HUES6 (cell line): ENCODE results near the gene ASH1L.
"Not testable (repeated sequence)": the region's sequence is repeated elsewhere in the genome, so short reads cannot be mapped to it uniquely, and the experiment has no call there.

Experiments used
- H3K27ac ChIP-seq: 2 replicates; pipeline ENCODE4 v1.7.0; 2013; ENCODE audit warnings: low read depth, mild to moderate bottlenecking, low read length, inconsistent platforms
- H3K27me3 ChIP-seq: 2 replicates; pipeline ENCODE4 v1.6.1; 2013; ENCODE audit warnings: low read length; ENCODE audit not compliant: control insufficient read depth, insufficient read depth
- H3K36me3 ChIP-seq: 2 replicates; pipeline ENCODE4 v1.6.1; 2013; ENCODE audit warnings: low read length; ENCODE audit not compliant: control insufficient read depth, insufficient read depth
- H3K4me1 ChIP-seq: 2 replicates; pipeline ENCODE4 v1.6.1; 2013; ENCODE audit warnings: low read length; ENCODE audit not compliant: control insufficient read depth, insufficient read depth
- H3K4me3 ChIP-seq: 2 replicates; pipeline ENCODE4 v1.5.1; 2013; ENCODE audit warnings: low read depth, low read length
- H3K9ac ChIP-seq: one replicate; pipeline ENCODE4 v1.6.1; 2013; ENCODE audit warnings: mild to moderate bottlenecking, low read length
- H3K9me3 ChIP-seq: 2 replicates; pipeline ENCODE4 v1.6.1; 2013; ENCODE audit warnings: low read depth, low read length; ENCODE audit not compliant: control insufficient read depth, insufficient read depth

The ASH1L gene

GRCh38 chr1:155514582-155515187 is 47.9 kb downstream of the ASH1L start:
- H3K9me3 ChIP-seq = no peaks in the 10 kb centered on the region
- peaks cover 4% of the 10 kb centered on the region for H3K36me3 ChIP-seq
- no peak overlapping the region for H3K4me3 ChIP-seq
- no peak overlapping the region for H3K27ac ChIP-seq
- H3K9ac ChIP-seq = no peak overlapping the region
- no peaks in the 10 kb centered on the region for H3K4me1 ChIP-seq
- H3K27me3 ChIP-seq = no peaks in the 10 kb centered on the region

- Histone ChIP-seq H3K4me1 (no peaks in the 10 kb centered on the region), H3K36me3 (no peaks in the 10 kb centered on the region; the same call in 1 of the 2 replicates), H3K27me3 (no peaks in the 10 kb centered on the region), H3K9ac (no peak overlapping the region), H3K9me3 (no peaks in the 10 kb centered on the region), H3K4me3 (no peak overlapping the region), H3K27ac (no peak overlapping the region)
Observed at GRCh38 chr1:155513300-155513916, 49.2 kb downstream of the ASH1L start.

GRCh38 chr1:155511385-155511784 is 51.2 kb downstream of the ASH1L start:
- H3K4me1 ChIP-seq, H3K36me3 ChIP-seq, H3K27me3 ChIP-seq, H3K9me3 ChIP-seq, H3K27ac ChIP-seq, H3K4me3 ChIP-seq, H3K9ac ChIP-seq: not testable (repeated sequence)

- H3K9ac ChIP-seq = no peak overlapping the region
- H3K9me3 ChIP-seq = no peaks in the 10 kb centered on the region
- no peaks in the 10 kb centered on the region for H3K4me1 ChIP-seq
- no peaks in the 10 kb centered on the region for H3K27me3 ChIP-seq
- no peak overlapping the region for H3K4me3 ChIP-seq
- H3K36me3 ChIP-seq = no peaks in the 10 kb centered on the region
- H3K27ac ChIP-seq = no peak overlapping the region
Observed at GRCh38 chr1:155509064-155509463, 53.5 kb downstream of the ASH1L start.

GRCh38 chr1:155507945-155508344 is 54.7 kb downstream of the ASH1L start:
- Histone ChIP-seq H3K27ac (no peak overlapping the region), H3K36me3 (no peaks in the 10 kb centered on the region), H3K4me1 (no peaks in the 10 kb centered on the region), H3K4me3 (no peak overlapping the region), H3K9ac (no peak overlapping the region), H3K9me3 (no peaks in the 10 kb centered on the region), H3K27me3 (no peaks in the 10 kb centered on the region)

- not testable (repeated sequence) for H3K36me3 ChIP-seq, H3K4me1 ChIP-seq, H3K9me3 ChIP-seq, H3K4me3 ChIP-seq, H3K9ac ChIP-seq, H3K27me3 ChIP-seq, H3K27ac ChIP-seq
Observed at GRCh38 chr1:155505963-155506362, 56.6 kb downstream of the ASH1L start.

- H3K9me3 ChIP-seq = no peaks in the 10 kb centered on the region
- peaks cover 12% of the 10 kb centered on the region for H3K4me1 ChIP-seq
- no peak overlapping the region for H3K9ac ChIP-seq
- H3K27me3 ChIP-seq = no peaks in the 10 kb centered on the region
- no peaks in the 10 kb centered on the region for H3K36me3 ChIP-seq
- no peak overlapping the region for H3K4me3 ChIP-seq
- H3K27ac ChIP-seq = no peak overlapping the region
Observed at GRCh38 chr1:155504207-155504606, 58.4 kb downstream of the ASH1L start.

- Histone ChIP-seq H3K27me3 (no peaks in the 10 kb centered on the region), H3K36me3 (no peaks in the 10 kb centered on the region), H3K9me3 (no peaks in the 10 kb centered on the region), H3K9ac (no peak overlapping the region), H3K27ac (no peak overlapping the region), H3K4me3 (no peak overlapping the region), H3K4me1 (peaks cover 12% of the 10 kb centered on the region)
Observed at GRCh38 chr1:155499953-155500639, 62.5 kb downstream of the ASH1L start.

- Histone ChIP-seq H3K36me3 (no peaks in the 10 kb centered on the region), H3K27me3 (no peaks in the 10 kb centered on the region), H3K27ac (no peak overlapping the region), H3K9ac (no peak overlapping the region), H3K9me3 (no peaks in the 10 kb centered on the region), H3K4me3 (no peak overlapping the region), H3K4me1 (peaks cover 12% of the 10 kb centered on the region)
Observed at GRCh38 chr1:155499263-155499662, 63.3 kb downstream of the ASH1L start.

GRCh38 chr1:155493595-155493994 is 69.0 kb downstream of the ASH1L start:
- not testable (repeated sequence) for H3K36me3 ChIP-seq, H3K9me3 ChIP-seq, H3K4me3 ChIP-seq, H3K4me1 ChIP-seq, H3K27me3 ChIP-seq, H3K9ac ChIP-seq, H3K27ac ChIP-seq

GRCh38 chr1:155488419-155488818 is 74.2 kb downstream of the ASH1L start:
- H3K9me3 ChIP-seq, H3K9ac ChIP-seq: not testable (repeated sequence)

More at GRCh38 chr1:155488419-155488818, 74.2 kb downstream of the ASH1L start:
- not testable (repeated sequence) for H3K27ac ChIP-seq, H3K36me3 ChIP-seq, H3K27me3 ChIP-seq, H3K4me3 ChIP-seq, H3K4me1 ChIP-seq
